Activated B cell treated with CpG ODN at 0.5 μM for 24 hours (primary cell): ENCODE data around the gene TCF12. TPM values are rescaled to one million over a fixed set of nuclear protein-coding genes. Genes with fewer than 3 reads are reported as not detected.
A peak's percentile ranks its signal among the peaks of the same experiment; 100 is the strongest.

Experiments used
- ATAC-seq: fragments of 200-7000 bp; cut with Tn5 transposase; one replicate; pipeline ENCODE4 v1.10.0; 2021; ENCODE audit warnings: low read depth, mild to moderate bottlenecking, moderate library complexity
- CTCF ChIA-PET: fragments of 350-600 bp; sonication (Branson Sonifier 250); formaldehyde crosslinking; loops from one replicate; lab custom pipeline; 2021; ENCODE audit warnings: antibody characterized with exemption; lab: Charles Lee
- POLR2A ChIA-PET: fragments of 350-600 bp; sonication (Branson Sonifier 250); formaldehyde crosslinking; loops from one replicate; lab custom pipeline; 2021; ENCODE audit warnings: antibody characterized with exemption; lab: Charles Lee
- DNase-seq: peaks from one replicate; pipeline ENCODE4 v3.0.0; 2022
- H3K27ac Mint-ChIP-seq: one replicate; pipeline ENCODE4 v1.8.0; 2020; ENCODE audit warnings: mixed read lengths
- H3K27me3 Mint-ChIP-seq: one replicate; pipeline ENCODE4 v1.8.0; 2021; ENCODE audit warnings: mixed read lengths
- H3K36me3 Mint-ChIP-seq: one replicate; pipeline ENCODE4 v1.8.0; 2021; ENCODE audit warnings: low read depth, mixed read lengths
- H3K4me1 Mint-ChIP-seq: one replicate; pipeline ENCODE4 v1.8.0; 2021; ENCODE audit warnings: mixed read lengths
- H3K4me3 Mint-ChIP-seq: one replicate; pipeline ENCODE4 v1.8.0; 2020; ENCODE audit warnings: mild to moderate bottlenecking, mixed read lengths
- H3K9me3 Mint-ChIP-seq: one replicate; pipeline ENCODE4 v1.8.0; 2020; ENCODE audit warnings: mixed read lengths
- CTCF ChIP-seq: fragments of 200-600 bp; IDR thresholded peaks from one replicate; pipeline ENCODE4 v1.8.0; 2022; ENCODE audit warnings: antibody characterized with exemption, mild to moderate bottlenecking
- intact Hi-C: fragments of 100-400 bp; cut with micrococcal nuclease; formaldehyde crosslinking; loops from one replicate; pipeline ENCODE4 v1.15.1; 2024
- total RNA-seq: library from RNA; stranded (reverse); gene quantifications from 2 replicates; pipeline ENCODE4 v1.2.3, GENCODE V29; 2022

The TCF12 gene
- total RNA-seq, 1 donor from 2014 or later: 119 TPM

- no peak for ATAC-seq
- Mint-ChIP-seq H3K4me3 (no peak overlapping the region), H3K27ac (no peak overlapping the region), H3K4me1 (peaks cover 38% of the 10 kb centered on the region), H3K27me3 (no peaks in the 10 kb centered on the region), H3K9me3 (peaks cover 9% of the 10 kb centered on the region), H3K36me3 (peaks cover 15% of the 10 kb centered on the region)
- ChIA-PET CTCF (no interaction called here), POLR2A (no interaction called here)
- TF ChIP-seq CTCF: no peak
- intact Hi-C loops: no loop called here
- DNase-seq: no peak
These were observed 26.0 kb downstream of the TCF12 start for GRCh38 chr15:56944485-56944884.

- Mint-ChIP-seq H3K4me1 (peaks cover 40% of the 10 kb centered on the region), H3K4me3 (no peak overlapping the region), H3K9me3 (peaks cover 9% of the 10 kb centered on the region), H3K27me3 (no peaks in the 10 kb centered on the region), H3K27ac (no peak overlapping the region), H3K36me3 (peaks cover 13% of the 10 kb centered on the region)
- ChIA-PET POLR2A (no interaction called here), CTCF (no interaction called here)
- no peak for TF ChIP-seq CTCF
- ATAC-seq (no peak), DNase-seq (no peak)
- intact Hi-C loops: no loop called here
These were observed 27.7 kb downstream of the TCF12 start for GRCh38 chr15:56946150-56946549.

GRCh38 chr15:56948000-56948763, 29.7 kb downstream of the TCF12 start:
- intact Hi-C loops: loop anchor here (2.0 kb wide), 1 partner anchor 13 kb away; no protein-coding TSS in a partner anchor
- CTCF ChIA-PET: no interaction called here
- DNase-seq (no peak), ATAC-seq (no peak)
- POLR2A ChIA-PET: no interaction called here
- no peak overlapping the region for H3K27ac Mint-ChIP-seq
- peaks cover 14% of the 10 kb centered on the region for H3K36me3 Mint-ChIP-seq
- no peaks in the 10 kb centered on the region for H3K27me3 Mint-ChIP-seq
- TF ChIP-seq CTCF: no peak
- peaks cover 9% of the 10 kb centered on the region for H3K9me3 Mint-ChIP-seq
- H3K4me3 Mint-ChIP-seq: no peak overlapping the region
- peaks cover 29% of the 10 kb centered on the region for H3K4me1 Mint-ChIP-seq

GRCh38 chr15:56948764-56949101, 30.3 kb downstream of the TCF12 start:
- no peak overlapping the region for H3K27ac Mint-ChIP-seq
- ATAC-seq (no peak), DNase-seq (no peak)
- H3K4me3 Mint-ChIP-seq: no peak overlapping the region
- POLR2A ChIA-PET: no interaction called here
- H3K9me3 Mint-ChIP-seq: peaks cover 9% of the 10 kb centered on the region
- intact Hi-C loops: loop anchor here (2.0 kb wide), 1 partner anchor 14 kb away; no protein-coding TSS in a partner anchor
- no peak for TF ChIP-seq CTCF
- H3K4me1 Mint-ChIP-seq: peaks cover 29% of the 10 kb centered on the region
- CTCF ChIA-PET: no interaction called here
- peaks cover 14% of the 10 kb centered on the region for H3K36me3 Mint-ChIP-seq
- no peaks in the 10 kb centered on the region for H3K27me3 Mint-ChIP-seq

- CTCF ChIA-PET: no interaction called here
- POLR2A ChIA-PET: interaction anchor here (0.6 to 0.7 kb wide), 2 partner anchors 45 to 94 kb away, joined by 3 to 8 read pairs; no protein-coding TSS in a partner anchor
- peaks cover 19% of the 10 kb centered on the region for H3K36me3 Mint-ChIP-seq
- DNase-seq (no peak), ATAC-seq (peak; percentile 62)
- no peak for TF ChIP-seq CTCF
- intact Hi-C loops: no loop called here
- no peaks in the 10 kb centered on the region for H3K27me3 Mint-ChIP-seq
- H3K9me3 Mint-ChIP-seq: peaks cover 9% of the 10 kb centered on the region
- H3K4me1 Mint-ChIP-seq: peaks cover 31% of the 10 kb centered on the region
- H3K4me3 Mint-ChIP-seq: no peak overlapping the region
- H3K27ac Mint-ChIP-seq: no peak overlapping the region
These were observed 32.5 kb downstream of the TCF12 start for GRCh38 chr15:56950979-56951378.
